ENCODE data around the gene OBSCN.

OBSCN gene

DNA sequence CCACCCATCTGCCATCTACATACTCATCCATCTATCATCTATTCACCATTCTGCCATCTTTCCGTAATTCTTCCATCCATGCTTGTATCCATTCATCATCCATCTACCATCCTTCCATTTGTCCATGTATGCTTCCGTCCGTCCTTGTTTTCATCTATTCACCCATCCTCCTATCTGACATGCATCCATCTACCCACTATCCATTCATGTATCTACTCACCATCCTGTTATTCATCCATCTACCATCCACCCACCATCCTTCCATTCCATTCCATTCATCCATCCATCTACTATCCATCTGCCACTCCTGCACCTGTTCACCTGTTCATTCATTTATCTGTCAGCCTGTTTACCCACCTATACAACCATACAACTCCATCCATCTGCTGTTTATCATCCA is 112.5 kb downstream of the OBSCN start:
- no peak for DNase-seq (ENCODE audit: low read depth)

GRCh38 chr1:228321435-228321834 is 113.6 kb downstream of the OBSCN start:
- DNase-seq (ENCODE audit: low read depth): no peak

DNA sequence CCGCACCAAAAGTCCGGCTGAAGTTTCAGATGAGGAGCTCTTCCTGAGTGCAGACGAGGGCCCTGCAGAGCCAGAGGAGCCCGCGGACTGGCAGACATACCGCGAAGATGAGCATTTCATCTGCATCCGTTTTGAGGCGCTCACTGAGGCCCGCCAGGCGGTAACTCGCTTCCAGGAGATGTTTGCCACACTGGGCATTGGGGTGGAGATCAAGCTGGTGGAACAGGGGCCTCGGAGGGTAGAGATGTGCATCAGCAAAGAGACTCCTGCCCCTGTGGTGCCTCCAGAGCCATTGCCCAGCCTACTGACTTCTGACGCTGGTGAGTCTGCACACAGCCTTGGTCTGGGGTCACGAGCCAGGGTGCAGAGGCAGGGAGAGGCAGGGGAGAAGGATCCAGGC is 114.1 kb downstream of the OBSCN start:
- no peak for DNase-seq (ENCODE audit: low read depth)

DNA sequence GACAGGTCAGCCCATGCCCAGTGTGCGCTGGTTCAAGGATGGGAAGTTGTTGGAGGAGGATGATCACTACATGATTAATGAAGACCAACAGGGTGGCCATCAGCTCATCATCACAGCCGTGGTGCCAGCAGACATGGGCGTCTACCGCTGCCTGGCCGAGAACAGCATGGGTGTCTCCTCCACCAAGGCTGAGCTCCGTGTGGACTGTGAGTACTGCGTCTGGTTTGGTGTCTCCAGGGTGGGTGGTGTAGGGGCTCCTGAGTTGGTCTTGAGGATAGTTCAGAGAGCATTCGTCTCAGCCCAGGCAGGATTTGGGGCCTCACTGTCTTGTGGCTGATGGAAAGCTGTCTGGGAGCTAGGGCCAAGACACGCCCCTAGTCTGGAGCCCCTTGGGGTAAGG is 115.6 kb downstream of the OBSCN start:
- DNase-seq (ENCODE audit: low read depth): no peak

DNA sequence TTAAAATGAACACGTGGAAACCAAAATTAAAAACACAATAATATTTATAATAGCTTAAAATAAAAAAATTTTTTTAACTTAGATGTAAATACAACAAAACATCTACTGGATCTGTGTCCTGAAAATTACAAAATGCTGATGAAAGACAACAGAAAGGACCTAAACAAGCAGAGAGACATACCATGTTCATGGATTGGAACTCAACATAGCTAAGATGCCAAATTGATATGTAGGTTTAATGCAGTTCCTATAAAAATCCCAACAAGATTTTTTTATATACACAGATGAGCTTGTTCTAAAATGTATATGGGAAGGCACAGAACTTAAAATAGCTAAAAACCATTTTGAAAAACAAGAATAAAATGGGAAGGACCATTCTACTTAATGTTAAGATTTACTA is 117.4 kb downstream of the OBSCN start:
- no peak for DNase-seq (ENCODE audit: low read depth)

- no peak for DNase-seq (ENCODE audit: low read depth)
Measured at GRCh38 chr1:228329887-228330286, 122.0 kb downstream of the OBSCN start.

DNA sequence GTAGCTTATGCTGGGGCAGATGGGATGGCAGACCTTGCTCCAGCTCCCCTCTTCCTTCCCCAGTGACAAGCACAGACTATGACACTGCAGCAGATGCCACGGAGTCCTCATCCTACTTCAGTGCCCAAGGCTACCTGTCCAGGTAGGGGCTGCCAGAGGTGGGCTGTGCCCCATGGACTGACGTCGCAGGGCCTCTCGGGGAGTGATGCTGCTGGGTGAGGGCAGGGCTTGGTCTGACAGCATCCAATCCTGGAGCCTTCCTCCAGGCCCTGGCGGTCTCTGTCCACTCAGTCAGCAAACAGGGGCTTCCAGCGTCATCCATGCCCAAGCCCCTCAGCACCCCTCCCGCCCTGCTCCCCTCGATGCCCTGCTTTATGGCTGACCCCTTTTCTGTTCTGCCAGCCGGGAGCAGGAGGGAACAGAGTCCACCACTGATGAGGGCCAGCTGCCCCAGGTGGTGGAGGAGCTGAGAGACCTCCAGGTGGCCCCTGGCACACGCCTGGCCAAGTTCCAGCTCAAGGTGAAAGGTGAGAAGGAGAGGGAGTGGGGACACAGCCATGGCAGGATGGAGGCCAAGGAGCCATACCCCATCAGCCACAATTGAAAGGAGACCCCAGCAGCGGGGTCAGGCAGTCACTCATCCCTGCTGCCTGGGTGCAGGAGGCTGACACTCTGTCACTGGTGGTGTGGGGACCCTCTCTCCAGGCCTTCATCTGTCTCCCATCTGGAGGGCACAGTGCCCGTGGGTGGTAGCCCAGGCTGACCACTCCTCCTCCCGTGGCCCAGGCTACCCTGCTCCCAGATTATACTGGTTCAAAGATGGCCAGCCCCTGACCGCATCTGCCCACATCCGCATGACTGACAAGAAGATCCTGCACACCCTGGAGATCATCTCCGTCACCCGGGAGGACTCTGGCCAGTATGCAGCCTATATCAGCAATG is 125.2 kb downstream of the OBSCN start:
- DNase-seq (ENCODE audit: low read depth): no peak

DNA sequence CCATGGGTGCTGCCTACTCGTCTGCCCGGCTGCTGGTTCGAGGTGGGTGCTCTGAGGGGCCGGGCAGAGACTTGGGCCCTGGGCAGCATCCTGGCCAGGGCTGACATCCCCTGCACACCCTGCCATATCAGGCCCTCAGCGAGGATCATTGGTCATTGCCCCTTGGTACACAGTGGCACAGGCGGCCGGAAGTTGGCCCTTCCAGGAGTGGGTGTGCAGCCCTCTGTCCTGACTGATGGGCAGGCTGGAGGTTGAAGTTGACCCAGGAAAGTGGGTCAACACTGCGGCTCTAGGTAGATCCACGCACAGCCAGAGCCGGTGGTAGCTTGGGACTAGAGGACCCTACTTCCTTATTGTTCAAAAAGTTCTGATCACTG is 125.9 kb downstream of the OBSCN start:
- no peak for DNase-seq (ENCODE audit: low read depth)

GRCh38 chr1:228334226-228334935 is 126.5 kb downstream of the OBSCN start:
- DNase-seq (ENCODE audit: low read depth): no peak

- no peak for DNase-seq (ENCODE audit: low read depth)
Measured at GRCh38 chr1:228334954-228335353, 127.1 kb downstream of the OBSCN start.

DNA sequence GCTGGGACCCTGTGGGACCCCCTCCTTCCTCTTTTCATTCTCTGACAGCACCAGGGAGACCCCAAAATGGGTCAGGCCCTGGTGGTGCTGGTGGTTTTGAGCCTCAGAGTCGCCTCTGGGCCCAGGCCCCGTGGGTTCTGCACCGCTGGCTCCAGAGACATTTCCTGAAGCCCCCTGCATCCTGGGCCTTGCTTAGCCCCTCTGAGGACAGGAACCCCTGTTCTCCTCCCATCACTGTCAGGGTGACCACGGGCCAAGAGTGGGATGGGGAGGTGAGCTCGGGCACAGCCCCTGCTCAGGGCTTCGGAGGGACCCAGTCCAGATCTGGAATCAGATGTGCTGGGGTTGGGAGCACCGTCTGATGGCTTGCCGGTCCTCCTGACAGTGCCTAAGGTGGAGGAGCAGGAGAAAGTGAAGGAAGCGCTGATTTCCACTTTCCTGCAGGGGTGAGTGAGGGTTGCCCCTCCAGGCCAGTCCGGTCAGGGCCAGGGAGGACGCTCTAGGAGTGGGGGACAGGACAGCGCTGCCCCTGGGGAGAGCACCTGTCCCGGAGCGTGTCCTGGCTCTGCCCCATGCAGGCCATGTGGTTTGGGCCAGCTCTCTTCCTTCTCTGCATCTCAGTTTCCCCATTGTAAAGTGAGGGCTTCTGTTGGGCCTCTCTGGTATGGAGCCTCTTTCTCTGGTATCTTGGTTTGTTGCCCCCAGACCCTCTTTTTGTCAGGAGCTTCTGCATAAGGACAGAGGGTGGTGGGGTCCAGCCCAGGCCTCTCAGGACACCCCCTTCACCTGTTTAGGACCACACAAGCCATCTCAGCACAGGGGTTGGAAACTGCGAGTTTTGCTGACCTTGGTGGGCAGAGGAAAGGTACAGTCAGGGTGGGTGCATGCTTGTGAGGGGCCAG is 127.8 kb downstream of the OBSCN start:
- DNase-seq (ENCODE audit: low read depth): no peak

- DNase-seq (ENCODE audit: low read depth): no peak
Measured at GRCh38 chr1:228336308-228337030, 128.6 kb downstream of the OBSCN start.

- DNase-seq (ENCODE audit: low read depth): no peak
Measured at GRCh38 chr1:228337031-228337564, 129.3 kb downstream of the OBSCN start.

DNA sequence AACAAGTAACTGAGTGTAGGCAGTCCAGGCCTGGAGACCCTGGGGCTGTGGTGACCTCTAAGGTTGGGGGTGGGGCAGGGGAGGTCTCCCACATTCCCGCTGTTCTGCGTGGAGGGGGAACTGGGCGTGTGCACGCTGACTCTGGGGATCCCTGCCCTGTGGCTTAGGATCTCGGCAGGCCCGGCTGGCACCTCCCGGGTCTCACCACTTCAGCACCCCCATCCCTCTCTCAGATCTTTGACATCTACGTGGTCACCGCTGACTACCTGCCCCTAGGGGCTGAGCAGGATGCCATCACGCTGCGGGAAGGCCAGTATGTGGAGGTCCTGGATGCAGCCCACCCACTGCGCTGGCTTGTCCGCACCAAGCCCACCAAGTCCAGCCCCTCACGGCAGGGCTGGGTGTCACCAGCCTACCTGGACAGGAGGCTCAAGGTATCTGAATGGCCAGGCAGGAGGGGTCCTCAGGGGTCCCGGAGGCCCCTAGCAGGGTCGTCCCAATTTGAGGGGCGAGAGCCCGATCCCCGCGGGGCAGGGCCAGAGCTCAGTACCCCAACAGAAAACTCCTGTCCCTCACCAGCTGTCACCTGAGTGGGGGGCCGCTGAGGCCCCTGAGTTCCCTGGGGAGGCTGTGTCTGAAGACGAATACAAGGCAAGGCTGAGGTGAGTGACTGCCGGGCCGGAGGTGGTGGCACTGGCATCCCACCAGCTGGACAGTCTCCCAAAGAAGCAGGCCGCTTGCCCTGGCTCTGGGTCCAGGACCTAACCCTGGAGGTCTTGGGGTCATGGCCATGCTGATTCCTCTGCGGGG is 130.1 kb downstream of the OBSCN start:
- DNase-seq (ENCODE audit: low read depth): no peak

DNA sequence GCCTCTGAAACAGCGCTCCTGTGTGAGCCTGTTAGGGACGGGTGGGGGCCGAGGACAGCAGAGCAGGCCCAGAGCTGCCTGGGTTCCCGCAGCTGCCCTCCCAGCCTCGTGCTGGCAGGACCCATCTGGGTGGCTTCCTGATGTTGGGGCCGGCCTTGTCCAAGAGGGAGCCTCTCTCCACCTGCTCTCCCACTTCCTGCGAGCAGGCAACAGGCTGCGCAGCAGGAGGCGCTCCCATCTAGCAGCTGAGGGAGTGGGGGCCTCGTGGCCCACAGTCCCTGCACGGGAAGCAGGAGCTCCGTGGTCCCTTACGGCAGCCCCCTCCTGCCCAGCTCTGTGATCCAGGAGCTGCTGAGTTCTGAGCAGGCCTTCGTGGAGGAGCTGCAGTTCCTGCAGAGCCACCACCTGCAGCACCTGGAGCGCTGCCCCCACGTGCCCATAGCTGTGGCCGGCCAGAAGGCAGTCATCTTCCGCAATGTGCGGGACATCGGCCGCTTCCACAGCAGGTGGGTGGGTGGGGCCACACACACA is 130.7 kb downstream of the OBSCN start:
- DNase-seq (ENCODE audit: low read depth): no peak

- no peak for DNase-seq (ENCODE audit: low read depth)
Measured at GRCh38 chr1:228339059-228339704, 131.3 kb downstream of the OBSCN start.

DNA sequence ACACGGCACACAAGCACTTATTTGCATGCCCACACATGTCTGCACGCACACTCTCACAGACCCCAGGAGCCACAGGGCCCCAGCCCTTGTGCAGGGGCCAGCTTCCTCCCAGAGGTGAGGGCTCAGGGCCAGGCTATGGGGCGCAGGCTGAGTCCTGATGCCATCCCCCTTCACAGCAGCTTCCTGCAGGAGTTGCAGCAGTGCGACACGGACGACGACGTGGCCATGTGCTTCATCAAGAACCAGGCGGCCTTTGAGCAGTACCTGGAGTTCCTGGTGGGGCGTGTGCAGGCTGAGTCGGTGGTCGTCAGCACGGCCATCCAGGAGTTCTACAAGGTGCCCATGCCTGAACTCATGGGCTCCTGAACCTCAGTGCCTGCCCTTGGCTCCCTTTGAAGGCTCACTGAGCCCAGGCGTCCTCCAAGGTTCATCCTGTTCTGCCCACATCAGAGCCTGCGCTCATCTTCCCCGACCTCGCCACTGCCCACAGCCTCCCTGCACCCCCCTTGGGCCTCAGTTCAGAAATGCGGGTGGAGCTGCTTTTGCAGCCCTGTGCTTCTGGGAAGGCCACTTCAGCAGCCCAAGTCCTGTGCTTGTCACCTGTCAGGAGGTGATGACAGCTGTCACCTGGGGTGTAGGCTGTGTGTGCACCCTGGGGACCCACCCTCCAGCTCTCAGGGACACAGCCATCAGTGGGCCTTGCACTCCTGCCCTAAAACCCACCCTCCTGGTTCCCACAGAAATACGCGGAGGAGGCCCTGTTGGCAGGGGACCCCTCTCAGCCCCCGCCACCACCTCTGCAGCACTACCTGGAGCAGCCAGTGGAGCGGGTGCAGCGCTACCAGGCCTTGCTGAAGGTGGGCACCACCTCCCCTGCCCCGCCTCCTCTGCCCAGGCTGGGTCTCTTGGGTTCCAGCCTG is 132.2 kb downstream of the OBSCN start:
- DNase-seq (ENCODE audit: low read depth): no peak

DNA sequence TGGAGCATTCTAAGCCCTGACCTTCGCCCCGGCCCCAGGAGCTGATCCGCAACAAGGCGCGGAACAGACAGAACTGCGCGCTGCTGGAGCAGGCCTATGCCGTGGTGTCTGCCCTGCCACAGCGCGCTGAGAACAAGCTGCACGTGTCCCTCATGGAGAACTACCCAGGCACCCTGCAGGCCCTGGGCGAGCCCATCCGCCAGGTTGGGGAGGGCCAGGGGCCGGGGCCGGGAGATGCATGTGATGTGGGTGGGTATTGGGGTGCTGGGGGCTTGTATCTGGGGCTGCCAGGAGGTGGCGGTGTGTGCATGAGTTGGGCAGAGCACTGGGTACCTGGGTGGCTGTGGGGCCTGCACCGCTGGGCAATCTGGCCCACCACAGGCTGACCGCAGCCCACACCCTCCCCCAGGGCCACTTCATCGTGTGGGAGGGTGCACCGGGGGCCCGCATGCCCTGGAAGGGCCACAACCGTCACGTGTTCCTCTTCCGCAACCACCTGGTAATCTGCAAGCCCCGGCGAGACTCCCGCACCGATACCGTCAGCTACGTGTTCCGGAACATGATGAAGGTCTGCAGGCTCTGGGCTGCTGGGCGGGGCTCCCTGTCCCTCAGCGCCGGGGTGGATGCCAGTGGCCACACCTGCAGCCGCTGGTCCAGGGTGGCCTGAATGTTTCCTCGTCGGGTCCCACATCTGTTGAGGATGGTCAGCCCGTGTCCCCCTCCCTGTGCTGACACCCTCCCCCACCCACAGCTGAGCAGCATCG is 133.0 kb downstream of the OBSCN start:
- peak; percentile 66 for DNase-seq (ENCODE audit: low read depth)
